AG10803 (cell line): ENCODE measurements around the gene ETS1.

Experiments
- DNase-seq: peaks from one replicate; pipeline ENCODE4 v3.0.0; 2010; ENCODE audit warnings: low read depth
- H3K4me3 ChIP-seq: 2 replicates; pipeline ENCODE4 v1.5.1; 2011; ENCODE audit warnings: mild to moderate bottlenecking, low read length, control low read depth
- TF ChIP-seq, protein P1 (sequence below): conservative IDR thresholded peaks from 2 replicates; pipeline ENCODE4 v1.5.1; 2011; ENCODE audit warnings: mild to moderate bottlenecking, low read length, control low read depth, inconsistent platforms

Gene ETS1

DNA sequence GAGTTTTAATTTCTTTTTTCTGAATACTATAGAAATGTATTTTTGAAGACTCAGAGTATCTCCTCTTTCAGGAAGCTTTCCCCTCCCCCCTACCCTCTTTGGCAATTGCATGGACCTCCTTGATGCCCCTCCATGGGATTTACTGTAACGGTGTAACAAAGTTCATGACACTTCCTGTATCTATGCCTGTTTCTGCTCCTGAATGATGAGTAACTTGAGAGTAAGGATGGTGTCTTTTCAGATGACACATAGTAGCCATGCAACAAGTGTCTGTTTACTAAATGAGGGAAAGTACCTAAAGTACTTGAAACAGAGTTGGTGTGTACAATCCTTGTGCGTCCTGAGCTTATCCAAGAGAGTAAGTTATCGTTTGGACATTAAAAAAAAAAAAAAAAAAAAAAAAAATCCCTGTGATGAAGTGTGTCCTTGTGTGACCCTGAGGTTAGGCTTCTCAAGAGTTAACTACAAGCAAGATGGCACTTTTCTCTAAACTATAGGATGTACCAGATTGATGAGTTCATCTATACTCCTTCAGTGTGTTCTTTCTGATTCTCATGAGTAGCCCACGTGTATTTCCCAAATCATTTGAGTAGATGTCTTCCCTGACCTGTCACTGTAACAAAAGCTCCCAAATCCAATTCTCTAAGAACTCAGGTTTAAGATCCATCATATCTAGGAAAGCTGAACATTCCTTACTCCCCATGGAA lies 7.4 kb downstream of the ETS1 start:
- DNase-seq, result peak; percentile 38
- no peak overlapping the region for H3K4me3 ChIP-seq
- TF ChIP-seq, protein P1, sequence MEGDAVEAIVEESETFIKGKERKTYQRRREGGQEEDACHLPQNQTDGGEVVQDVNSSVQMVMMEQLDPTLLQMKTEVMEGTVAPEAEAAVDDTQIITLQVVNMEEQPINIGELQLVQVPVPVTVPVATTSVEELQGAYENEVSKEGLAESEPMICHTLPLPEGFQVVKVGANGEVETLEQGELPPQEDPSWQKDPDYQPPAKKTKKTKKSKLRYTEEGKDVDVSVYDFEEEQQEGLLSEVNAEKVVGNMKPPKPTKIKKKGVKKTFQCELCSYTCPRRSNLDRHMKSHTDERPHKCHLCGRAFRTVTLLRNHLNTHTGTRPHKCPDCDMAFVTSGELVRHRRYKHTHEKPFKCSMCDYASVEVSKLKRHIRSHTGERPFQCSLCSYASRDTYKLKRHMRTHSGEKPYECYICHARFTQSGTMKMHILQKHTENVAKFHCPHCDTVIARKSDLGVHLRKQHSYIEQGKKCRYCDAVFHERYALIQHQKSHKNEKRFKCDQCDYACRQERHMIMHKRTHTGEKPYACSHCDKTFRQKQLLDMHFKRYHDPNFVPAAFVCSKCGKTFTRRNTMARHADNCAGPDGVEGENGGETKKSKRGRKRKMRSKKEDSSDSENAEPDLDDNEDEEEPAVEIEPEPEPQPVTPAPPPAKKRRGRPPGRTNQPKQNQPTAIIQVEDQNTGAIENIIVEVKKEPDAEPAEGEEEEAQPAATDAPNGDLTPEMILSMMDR, result no peak

DNA sequence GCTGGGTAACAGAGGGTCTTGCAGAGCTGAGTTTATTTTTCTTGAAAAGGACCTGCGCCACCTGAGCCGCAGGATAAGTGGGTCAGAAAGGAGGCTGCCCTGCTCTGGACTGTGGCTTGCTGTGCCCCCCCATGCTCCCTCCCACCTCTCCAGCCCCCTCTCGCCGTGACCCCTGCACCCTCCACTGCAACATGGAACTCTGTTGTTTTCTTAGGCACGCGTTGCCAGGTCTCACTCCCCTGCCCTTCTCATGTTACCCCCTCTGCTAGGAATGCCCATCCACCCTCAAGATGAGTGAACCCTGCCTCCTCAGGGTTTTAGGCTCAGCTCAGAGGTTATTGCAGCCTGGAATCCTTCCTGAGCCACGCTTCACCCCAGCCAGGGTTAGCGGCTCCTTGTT lies 10.8 kb downstream of the ETS1 start:
- TF ChIP-seq, protein P1, result no peak
- no peak for DNase-seq
- H3K4me3 ChIP-seq, result no peak overlapping the region

DNA sequence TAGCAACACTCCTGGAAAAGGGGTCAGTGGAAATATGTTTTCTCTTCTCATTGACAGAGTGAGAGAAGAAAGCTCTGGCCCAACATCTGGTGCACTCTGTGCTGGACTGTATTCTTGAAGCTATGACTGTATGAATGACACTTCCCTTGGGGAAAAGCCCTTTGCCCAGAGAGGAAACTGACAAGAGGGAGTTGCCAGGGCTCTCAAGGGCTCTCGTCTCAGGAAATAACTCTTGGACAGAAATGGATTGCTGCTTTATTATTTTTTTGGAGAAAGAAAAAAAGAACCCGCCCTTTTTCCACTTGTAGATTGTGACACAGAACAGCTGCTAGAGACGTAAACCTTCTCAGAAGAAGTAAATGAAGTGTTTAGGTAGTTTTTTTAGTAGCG lies 11.4 kb downstream of the ETS1 start:
- TF ChIP-seq, protein P1, result no peak
- peak; percentile 51 for DNase-seq
- H3K4me3 ChIP-seq, result no peak overlapping the region

- H3K4me3 ChIP-seq, result no peak overlapping the region
- DNase-seq, result no peak
- TF ChIP-seq, protein P1, result no peak
These were observed 12.0 kb downstream of the ETS1 start for GRCh38 chr11:128575174-128575960.

GRCh38 chr11:128574576-128575011 lies 12.8 kb downstream of the ETS1 start:
- no peak overlapping the region for H3K4me3 ChIP-seq
- TF ChIP-seq, protein P1, result no peak
- no peak for DNase-seq

DNA sequence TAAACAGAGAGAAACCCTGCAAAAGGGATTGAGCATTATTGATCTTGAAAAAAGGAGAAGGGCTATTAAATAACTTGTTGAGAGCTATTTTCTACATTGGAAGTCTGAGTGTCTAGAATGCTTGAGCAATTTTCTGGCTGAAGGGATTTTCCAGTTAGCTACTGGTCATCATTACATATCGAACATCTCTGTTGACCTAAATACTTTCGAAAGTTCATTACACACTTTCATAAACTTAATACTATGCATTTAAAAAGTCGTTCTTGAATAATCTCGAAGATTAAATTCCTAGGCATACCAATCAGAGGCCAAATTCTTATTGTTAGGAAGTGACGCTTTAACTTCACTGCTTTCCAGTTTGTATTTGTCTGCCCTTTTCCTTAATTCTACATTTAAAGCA lies 13.7 kb downstream of the ETS1 start:
- TF ChIP-seq, protein P1, result no peak
- H3K4me3 ChIP-seq, result no peak overlapping the region
- DNase-seq, result no peak

DNA sequence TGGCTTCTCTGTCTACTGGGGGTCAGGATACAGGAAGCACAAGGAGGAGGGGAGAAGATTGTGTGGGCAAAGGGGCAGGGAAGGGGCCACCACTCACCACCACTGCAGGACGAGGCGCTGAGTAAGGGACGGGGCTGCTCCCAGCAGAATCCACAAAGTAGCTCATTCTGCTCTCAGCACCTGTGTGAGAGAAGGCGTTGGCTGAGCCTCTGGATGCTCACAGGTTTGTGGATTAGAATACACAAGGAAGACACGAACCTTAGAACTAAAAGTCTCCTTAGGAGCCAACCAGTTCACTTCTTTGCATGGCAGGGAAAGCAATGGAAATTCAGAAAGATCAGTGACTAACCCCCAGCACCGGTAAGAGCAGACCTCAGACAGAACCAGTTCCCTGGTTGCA lies 14.4 kb downstream of the ETS1 start:
- H3K4me3 ChIP-seq, result no peak overlapping the region
- no peak for DNase-seq
- TF ChIP-seq, protein P1, result no peak
